NB4 (cell line): ENCODE measurements around the gene SAMD11.

Source experiments
- MYC ChIP-seq: IDR thresholded peaks from 2 replicates; pipeline ENCODE4 v1.6.1; 2011; ENCODE audit warnings: low read depth, low read length
- POLR2A ChIP-seq: IDR thresholded peaks from 2 replicates; pipeline ENCODE4 v1.6.1; 2011; ENCODE audit warnings: mild to moderate bottlenecking; ENCODE audit not compliant: insufficient read length; ENCODE audit errors: extremely low read depth
- TF ChIP-seq, protein P1 (sequence below): IDR thresholded peaks from one replicate; pipeline ENCODE4 v1.5.1; 2012; ENCODE audit warnings: low read depth, low read length
- TF ChIP-seq, protein P2 (sequence below): IDR thresholded peaks from 2 replicates; pipeline ENCODE4 v1.6.1; 2011; ENCODE audit warnings: low read depth, low read length

DNA sequence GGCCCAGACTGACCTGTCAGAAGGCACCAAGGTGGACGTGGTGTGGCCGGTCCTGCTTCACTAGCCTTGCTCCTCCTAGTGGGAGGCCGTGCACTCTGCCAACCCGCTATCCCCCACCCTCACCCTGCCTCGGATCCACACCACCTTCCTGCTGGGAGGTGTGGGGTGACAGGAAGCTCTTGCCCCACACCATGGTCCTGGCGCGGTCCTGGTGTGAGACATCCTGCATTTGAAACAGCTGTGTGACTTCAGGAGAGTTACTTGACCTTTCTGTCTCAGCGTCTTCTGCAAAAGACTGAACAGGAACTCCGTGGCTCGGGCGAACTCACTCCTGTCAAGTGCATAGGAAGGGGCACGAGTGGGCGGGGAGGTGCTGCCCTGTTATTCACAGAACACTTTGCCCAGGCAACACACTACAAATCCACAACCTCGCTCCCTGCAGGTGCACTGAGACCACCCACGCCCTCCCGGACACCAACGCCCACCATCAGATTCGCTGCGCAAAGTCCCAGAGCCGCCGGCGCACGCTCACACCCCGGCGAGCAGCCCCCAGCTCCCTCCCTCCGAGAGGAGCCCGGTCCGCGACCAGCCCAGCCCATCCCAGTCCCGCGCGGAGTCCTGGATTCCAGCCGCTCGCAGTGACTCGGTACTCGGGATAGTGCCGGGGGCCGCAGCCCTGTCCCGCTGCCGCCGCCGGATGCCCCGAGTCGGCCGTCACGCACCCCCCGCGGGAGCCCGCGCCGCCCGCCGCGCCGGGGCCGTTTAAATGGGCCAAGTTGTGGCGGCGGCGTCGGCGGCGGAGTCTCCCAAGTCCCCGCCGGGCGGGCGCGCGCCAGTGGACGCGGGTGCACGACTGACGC lies at the start of gene SAMD11:
- TF ChIP-seq, protein P1, sequence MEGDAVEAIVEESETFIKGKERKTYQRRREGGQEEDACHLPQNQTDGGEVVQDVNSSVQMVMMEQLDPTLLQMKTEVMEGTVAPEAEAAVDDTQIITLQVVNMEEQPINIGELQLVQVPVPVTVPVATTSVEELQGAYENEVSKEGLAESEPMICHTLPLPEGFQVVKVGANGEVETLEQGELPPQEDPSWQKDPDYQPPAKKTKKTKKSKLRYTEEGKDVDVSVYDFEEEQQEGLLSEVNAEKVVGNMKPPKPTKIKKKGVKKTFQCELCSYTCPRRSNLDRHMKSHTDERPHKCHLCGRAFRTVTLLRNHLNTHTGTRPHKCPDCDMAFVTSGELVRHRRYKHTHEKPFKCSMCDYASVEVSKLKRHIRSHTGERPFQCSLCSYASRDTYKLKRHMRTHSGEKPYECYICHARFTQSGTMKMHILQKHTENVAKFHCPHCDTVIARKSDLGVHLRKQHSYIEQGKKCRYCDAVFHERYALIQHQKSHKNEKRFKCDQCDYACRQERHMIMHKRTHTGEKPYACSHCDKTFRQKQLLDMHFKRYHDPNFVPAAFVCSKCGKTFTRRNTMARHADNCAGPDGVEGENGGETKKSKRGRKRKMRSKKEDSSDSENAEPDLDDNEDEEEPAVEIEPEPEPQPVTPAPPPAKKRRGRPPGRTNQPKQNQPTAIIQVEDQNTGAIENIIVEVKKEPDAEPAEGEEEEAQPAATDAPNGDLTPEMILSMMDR = no peak
- TF ChIP-seq POLR2A = no peak
- no peak for TF ChIP-seq MYC
- TF ChIP-seq, protein P2, sequence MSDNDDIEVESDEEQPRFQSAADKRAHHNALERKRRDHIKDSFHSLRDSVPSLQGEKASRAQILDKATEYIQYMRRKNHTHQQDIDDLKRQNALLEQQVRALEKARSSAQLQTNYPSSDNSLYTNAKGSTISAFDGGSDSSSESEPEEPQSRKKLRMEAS = no peak
